ENCODE measurements around the gene KDF1. TPM values are rescaled to one million over a fixed set of nuclear protein-coding genes. Genes with fewer than 3 reads are reported as not detected.
A peak's percentile ranks its signal among the peaks of the same experiment; 100 is the strongest.

KDF1 gene
- total RNA-seq, 4 donors from 2014 or later, result 2.3 TPM; not detected in 3

GRCh38 chr1:27005648-27006496, 45.6 kb upstream of the KDF1 start:
- Histone ChIP-seq H3K4me1 (peaks cover 10 to 100% (median 33%) of the 10 kb centered on the region in 3 donors), H3K36me3 (peaks cover 0 to 45% of the 10 kb centered on the region in 2 donors), H3K4me3 (no peak overlapping the region), H3K9me3 (no peaks in the 10 kb centered on the region), H3K27ac (peak overlapping the region in 3 of 4 donors; percentile 82 to 93 (median 93)), H3K27me3 (no peaks in the 10 kb centered on the region)
- 94% methylated on average over 7 of the region's 48 CpGs; no CpG with 5 or more reads in 1 of the 2 donors for WGBS, 2 donors (ENCODE audit: low coverage in 1 of 2)
- no peak for ATAC-seq
- no peak for TF ChIP-seq POLR2AphosphoS5 (IDR thresholded peaks at IDR 0.05)
- TF ChIP-seq EP300 (IDR thresholded peaks at IDR 0.05), result no peak
- no peak for TF ChIP-seq CTCF (IDR thresholded peaks at IDR 0.05)
- TF ChIP-seq POLR2A (IDR thresholded peaks at IDR 0.05), result no peak

- ATAC-seq, result no peak
- Histone ChIP-seq H3K4me1 (peaks cover 14 to 100% (median 40%) of the 10 kb centered on the region in 3 donors), H3K27ac (peak overlapping the region; percentile 31 to 93 (median 88)), H3K4me3 (peak overlapping the region in 1 of 2 donors; percentile 10), H3K9me3 (no peaks in the 10 kb centered on the region), H3K36me3 (peaks cover 0 to 45% of the 10 kb centered on the region in 2 donors), H3K27me3 (no peaks in the 10 kb centered on the region)
- TF ChIP-seq POLR2A (IDR thresholded peaks at IDR 0.05) (no peak), CTCF (IDR thresholded peaks at IDR 0.05) (no peak), EP300 (IDR thresholded peaks at IDR 0.05) (no peak), POLR2AphosphoS5 (IDR thresholded peaks at IDR 0.05) (no peak)
- WGBS, 2 donors (ENCODE audit: low coverage in 1 of 2), result 83% methylated on average over 2 of the region's 3 CpGs; no CpG with 5 or more reads in 1 of the 2 donors
Observed at GRCh38 chr1:27005166-27005530, 44.9 kb upstream of the KDF1 start.

GRCh38 chr1:27004471-27005165, 44.4 kb upstream of the KDF1 start:
- Histone ChIP-seq H3K4me1 (peaks cover 14 to 100% (median 38%) of the 10 kb centered on the region in 3 donors), H3K27me3 (no peaks in the 10 kb centered on the region), H3K4me3 (peak overlapping the region in 1 of 2 donors; percentile 10), H3K36me3 (peaks cover 0 to 45% of the 10 kb centered on the region in 2 donors), H3K27ac (peak overlapping the region; percentile 31 to 93 (median 88)), H3K9me3 (no peaks in the 10 kb centered on the region)
- TF ChIP-seq CTCF (IDR thresholded peaks at IDR 0.05) (no peak), POLR2AphosphoS5 (IDR thresholded peaks at IDR 0.05) (no peak), EP300 (IDR thresholded peaks at IDR 0.05) (no peak), POLR2A (IDR thresholded peaks at IDR 0.05) (no peak)
- 15 to 22% methylated on average over 4 to 5 of the region's 10 CpGs for WGBS, 2 donors (ENCODE audit: low coverage in 1 of 2)
- no peak for ATAC-seq

GRCh38 chr1:27003745-27004470, 43.6 kb upstream of the KDF1 start:
- Histone ChIP-seq H3K27ac (peak overlapping the region; percentile 31 to 93 (median 88)), H3K4me1 (peaks cover 17 to 100% (median 39%) of the 10 kb centered on the region in 3 donors), H3K9me3 (no peaks in the 10 kb centered on the region), H3K4me3 (no peak overlapping the region), H3K36me3 (peaks cover 0 to 45% of the 10 kb centered on the region in 2 donors), H3K27me3 (no peaks in the 10 kb centered on the region)
- TF ChIP-seq POLR2A (IDR thresholded peaks at IDR 0.05) (no peak), POLR2AphosphoS5 (IDR thresholded peaks at IDR 0.05) (no peak), EP300 (IDR thresholded peaks at IDR 0.05) (no peak), CTCF (IDR thresholded peaks at IDR 0.05) (no peak)
- 38 to 61% methylated on average over 3 of the region's 7 CpGs for WGBS, 2 donors (ENCODE audit: low coverage in 1 of 2)
- ATAC-seq, result no peak

Data from gastroesophageal sphincter (tissue), 4 donors.